T-helper 1 cell treated with Interleukin-12 subunit alpha and Interleukin-12 subunit beta and Interleukin-4 antibody, amounts not matched to agents 30 ng/mL and 1 ng/mL, for 36 hours (primary cell): ENCODE data around the gene NAV2. TPM values are rescaled to one million over a fixed set of nuclear protein-coding genes. Genes with fewer than 3 reads are reported as not detected.

ENCODE experiments used
- intact Hi-C: fragments of 100-400 bp; cut with micrococcal nuclease; formaldehyde crosslinking; loops from one replicate; pipeline ENCODE4 v1.15.1; 2024
- total RNA-seq: library from RNA; stranded (reverse); gene quantifications from 2 replicates; pipeline ENCODE4 v1.2.3, GENCODE V29; 2022

The NAV2 gene
- total RNA-seq, 1 donor from 2014 or later = 0.29 TPM

DNA sequence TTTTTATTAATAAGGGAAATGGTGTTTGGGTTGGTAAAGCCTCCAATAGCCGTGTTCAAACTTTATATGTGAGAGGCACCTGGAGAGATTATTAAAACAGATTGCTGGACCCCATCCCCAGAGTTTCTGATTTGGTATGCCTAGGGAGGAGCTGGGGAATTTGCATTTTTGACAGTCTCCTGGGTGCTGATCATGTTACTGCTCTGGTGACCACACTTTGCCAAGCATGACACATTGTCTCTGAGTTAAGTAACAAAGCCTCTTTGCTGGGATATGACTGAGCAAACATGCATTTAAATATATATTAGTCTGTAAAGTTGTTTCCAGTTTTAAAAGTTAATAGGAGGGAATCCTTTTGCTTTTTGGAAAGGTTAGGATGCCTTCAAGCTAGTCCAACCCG lies 140.4 kb downstream of the NAV2 start:
- intact Hi-C loops = no loop called here

DNA sequence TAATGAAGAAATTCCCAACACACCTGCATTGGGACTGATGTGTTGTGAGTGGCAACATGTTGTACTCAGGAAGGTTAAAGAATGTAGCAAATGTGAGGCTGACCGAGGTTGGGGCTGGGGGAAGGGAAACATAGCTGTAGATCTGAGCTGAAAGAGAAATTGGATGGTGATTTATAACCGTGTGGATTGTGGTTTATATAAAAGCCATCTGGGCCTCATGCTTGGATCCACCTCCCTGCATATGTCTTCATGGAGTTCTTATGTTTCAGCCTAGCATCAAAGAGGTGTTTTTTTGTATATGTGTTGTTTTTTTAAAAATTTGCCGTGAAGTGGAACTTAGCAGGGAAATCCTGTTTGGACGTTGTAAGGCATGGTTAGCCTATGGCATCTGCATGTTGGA lies 141.3 kb downstream of the NAV2 start:
- intact Hi-C loops = no loop called here

DNA sequence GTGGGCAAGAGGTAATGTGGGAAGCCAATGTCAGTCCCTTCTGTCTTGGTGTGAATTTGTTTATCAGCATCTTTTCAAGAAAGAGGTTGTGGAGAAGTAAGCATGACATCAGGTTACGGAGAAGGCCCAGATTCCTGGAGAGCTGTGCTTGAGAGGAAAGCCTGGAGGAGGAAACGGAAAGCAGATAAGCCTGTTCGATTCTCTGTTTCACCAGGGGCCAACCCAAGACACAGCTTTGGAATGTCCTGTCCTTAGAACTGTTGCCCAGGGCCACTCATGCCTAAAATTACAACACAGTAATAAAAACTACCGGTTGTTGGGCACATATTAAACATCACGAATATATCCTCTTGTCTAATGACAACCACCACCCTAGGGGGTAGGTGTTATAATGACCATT lies 148.5 kb downstream of the NAV2 start:
- intact Hi-C loops = no loop called here

DNA sequence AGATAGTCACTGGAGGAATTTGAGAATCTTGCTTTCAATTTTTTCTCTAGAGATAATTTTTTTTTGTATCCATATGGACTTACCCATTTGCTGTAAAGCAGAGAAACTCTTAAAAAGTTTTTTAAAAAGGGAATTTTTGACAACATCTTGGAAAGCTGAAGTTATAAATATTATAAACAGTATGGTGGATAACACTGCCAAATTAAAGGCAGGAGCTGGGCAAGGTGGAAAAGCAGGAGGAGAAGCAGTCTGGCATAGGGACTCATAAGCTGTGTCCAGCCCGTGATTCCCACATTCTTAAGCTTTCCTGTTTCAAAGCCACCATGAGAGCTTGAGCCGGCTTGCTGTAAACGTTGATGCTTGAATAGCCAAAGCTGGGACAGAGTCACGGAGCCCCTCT lies 149.5 kb downstream of the NAV2 start:
- intact Hi-C loops = no loop called here

DNA sequence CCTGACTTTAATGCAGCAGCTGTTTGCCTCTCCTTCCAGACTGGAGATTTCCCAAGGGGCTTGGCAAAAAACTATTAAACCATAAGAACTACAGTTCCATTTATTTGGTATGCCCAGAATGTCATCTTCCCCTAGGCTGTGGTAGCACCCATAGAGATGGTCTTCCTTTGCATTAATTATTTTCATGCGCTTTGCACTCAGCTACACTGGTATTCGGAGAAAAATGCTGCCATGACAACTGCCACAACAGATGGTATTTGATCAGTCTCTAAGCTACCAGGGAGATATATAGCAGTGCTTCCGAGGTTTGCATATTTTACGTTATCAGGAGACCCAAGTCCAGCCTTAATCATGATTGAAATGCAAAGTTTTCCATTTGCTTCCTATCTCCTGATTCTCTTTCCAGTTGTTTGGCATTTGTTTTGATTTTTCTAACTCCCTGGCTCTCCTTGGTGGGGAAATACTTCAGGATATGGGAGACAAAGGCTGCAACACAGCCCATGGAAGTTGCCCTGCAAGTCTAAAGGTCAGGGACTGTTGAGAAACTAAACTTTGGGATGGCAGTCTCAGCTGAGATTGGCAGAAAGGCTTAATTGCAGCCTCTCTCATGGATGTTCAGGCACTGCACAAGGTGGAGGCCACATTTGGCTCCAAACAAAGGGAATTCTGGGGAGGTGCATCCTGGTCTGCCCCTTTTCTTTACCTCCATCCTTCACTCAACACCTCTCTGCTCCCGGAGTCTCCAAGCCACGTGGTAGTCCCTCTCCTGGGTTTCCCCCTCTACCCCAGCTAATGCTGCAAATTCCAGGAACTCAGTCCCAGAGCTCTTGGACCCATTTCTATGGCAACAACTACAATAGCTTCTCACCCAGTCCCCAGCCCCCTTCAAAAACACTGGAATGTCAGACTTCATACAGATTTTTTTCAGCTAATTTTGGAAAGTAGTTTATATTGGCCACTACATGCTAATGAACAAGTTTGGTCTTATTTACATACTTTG lies 151.8 kb downstream of the NAV2 start:
- intact Hi-C loops = no loop called here

DNA sequence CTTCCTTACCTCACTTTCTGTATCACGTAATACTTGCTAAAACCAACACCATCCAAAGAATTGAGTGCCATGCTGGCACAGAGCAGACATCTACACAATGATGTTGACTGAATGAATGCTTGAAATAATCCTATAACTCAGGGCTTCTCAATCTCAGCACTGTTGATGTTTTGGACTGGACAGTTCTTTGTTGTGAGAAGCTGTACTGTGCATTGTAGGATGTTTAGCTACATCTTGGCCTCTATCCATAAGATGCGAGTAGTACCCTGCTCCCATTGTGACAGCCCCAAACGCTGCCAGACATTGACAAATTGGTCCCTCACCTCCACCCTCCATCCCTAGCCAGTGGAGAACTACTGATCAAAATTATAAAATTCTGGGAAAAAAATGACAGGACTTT lies 153.4 kb downstream of the NAV2 start:
- intact Hi-C loops = no loop called here

DNA sequence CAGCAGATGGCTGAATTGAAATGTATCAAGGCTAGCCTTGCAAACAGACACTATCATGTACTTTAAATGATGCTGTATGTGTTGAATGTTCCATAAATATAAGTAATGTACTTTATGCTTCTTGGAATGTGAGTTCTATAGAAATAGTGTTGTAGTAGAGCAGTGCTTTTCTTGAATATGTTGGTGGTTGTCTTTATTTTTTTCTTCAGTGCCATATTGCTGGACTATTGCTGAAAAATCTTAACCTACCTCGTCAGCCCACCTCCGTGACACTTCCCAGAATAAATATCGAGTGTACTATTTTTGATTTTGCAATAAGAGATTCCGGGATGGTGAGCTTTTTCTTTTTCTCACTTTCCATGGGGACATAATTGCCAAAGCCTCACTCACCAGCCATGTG lies 153.9 kb downstream of the NAV2 start:
- intact Hi-C loops = no loop called here

DNA sequence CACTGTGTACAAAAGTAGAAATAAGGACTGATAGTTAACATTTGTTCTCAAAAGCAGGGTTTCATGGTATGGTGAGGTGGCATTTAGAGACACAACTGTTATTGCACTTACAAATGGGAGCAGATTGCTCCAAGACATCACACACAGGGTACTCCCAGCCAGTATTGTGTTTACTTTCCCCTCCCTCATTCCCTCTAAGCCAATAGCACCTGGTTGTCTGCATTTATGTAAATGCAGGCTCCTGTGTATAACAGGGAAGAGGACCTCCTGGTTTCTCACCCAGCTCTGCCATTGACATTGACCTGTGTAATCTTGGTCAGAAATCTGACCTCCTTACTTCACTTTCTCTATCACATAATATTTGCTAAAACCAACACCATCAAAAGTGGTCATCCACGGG lies 154.4 kb downstream of the NAV2 start:
- intact Hi-C loops = no loop called here

DNA sequence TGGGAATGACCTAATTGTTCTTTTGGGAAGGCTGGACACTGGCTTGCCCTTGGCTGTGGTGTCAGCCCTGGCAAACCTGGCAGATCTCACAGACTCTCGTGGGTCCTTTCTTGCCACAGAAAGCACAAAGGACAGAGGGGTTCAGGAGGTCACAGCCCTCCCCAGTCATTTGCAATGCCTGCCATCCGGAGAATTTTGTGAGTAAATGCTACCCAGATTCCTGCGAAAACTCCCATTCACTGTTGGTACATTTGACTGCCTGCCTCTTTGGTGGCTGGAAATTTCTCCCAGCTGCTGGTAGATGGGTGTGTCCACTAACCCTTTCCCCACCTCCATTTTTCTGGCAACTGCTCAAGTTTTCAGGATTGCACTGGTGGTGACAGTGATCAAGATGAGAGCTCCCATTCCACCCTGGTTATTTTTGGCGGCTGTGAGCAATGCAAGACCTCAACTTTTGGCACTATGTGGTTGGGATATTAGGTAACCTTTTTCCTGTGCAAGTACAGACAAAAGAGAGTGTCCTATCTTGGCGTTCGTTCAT lies 155.7 kb downstream of the NAV2 start:
- intact Hi-C loops = no loop called here

DNA sequence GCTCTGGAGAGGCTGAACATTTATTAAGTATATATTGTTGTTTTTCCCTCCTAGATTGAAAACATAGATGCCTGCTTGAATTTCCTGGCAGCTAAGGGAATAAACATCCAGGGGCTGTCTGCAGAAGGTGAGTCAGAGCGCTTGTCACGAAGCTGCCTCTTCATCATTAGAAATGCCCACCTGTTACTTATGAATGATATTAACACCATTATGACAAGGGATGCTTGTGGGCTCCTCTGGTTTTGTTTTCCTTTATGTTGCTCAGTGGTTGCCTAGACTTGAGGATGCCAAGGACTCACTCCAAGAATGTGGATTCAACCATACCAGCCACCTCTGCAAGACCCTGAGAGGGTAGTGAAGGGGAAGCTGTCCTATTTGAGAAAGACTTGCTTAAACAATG lies 156.2 kb downstream of the NAV2 start:
- intact Hi-C loops = no loop called here

DNA sequence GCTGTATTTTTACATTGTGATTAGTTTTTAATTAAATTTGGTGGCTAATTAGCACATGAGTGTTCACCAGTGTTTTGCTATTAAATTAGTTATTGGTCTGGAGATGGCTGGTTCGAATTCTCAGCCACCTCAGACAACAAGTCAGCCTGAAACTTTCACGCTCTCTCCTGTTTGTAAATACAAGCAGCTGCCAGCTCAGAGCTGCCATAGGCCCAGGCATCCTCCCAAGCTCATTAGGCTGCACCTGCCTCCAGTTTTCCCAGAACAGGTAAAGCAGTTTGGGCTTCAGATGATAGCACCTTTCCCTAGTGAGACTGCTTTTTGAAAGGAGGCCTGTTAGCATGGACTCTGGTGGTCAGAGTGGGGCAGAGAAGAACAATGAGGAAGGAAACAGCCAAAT lies 156.8 kb downstream of the NAV2 start:
- intact Hi-C loops = no loop called here

DNA sequence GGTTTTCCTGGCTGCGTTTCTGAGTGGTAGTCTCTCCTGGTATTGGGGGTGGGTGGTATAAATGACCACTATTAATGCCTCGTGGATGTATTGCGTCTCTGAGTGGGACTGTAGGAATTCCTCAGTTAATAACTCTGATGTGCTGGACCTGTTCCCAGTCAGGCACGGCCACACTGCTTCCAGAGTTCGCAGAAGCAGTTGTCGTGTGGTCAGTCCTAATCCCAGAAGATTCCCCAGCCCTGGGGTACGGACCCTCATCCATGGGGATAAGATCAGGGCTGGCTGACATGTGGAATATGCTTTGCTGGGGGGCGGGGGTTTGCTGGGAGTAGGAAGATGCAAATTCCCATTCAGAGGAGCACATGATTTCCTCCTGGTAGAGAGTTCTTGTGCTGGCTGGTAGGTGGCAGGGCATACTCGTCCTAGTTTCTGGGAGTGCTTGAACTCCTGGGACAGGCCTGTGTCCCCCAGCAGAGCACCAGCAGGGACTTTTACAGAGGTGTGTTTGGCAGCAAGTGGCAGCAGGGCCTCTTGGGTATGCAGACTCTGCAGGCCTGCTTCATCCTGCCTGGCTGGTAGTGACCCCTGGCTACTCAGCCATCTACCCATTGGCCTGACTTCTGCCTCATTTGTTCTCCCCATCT lies 157.4 kb downstream of the NAV2 start:
- intact Hi-C loops = no loop called here

DNA sequence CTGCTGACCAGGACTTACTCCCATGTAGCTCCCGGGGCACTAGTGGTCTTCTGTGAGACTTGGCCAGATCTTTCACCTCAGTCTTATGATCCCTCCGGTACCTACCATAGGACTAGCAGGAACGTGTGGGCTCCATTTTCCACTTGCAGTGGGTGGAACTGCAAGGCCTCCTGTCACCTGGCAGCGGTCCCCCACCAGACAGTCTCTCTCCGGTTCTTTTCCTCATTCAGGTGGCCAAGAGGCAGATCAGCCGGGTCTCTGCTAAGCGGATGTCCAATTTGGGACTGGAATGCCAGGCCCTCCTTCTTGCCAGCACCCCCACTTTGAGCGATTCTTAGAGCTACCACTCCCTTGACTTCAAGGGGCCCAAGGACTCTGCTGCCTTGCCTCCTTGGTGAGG lies 158.9 kb downstream of the NAV2 start:
- intact Hi-C loops = no loop called here

DNA sequence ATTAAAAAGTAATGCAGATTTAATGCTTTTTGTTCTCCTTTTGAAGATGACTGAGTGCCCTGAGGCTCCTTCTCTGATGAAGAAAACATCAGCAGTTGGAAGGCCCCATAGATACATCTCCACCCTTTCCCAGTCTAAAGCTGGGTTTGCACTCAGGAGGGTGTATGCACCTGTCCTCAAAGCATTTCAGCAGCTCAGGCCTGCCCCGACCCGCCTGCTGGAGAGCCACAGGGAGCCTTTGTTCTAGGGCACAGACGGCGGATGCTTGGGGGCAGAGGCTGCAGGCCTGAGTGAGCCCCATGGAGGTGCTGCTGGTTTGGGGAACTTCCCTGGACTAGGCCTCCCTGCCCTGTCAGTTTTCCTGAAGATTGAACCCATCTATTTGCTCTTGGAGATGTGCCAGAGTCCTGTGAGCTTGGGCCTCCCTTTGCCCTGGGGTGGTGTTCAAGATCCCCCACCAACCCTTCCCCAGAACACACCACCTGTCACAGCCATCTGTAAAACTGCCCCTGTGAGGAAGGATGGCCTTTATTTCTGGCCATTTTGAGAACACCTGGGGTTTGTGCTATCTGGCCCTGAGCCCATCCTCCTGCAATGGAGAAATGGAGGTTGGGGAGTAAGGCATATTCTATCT lies 160.0 kb downstream of the NAV2 start:
- intact Hi-C loops = no loop called here

DNA sequence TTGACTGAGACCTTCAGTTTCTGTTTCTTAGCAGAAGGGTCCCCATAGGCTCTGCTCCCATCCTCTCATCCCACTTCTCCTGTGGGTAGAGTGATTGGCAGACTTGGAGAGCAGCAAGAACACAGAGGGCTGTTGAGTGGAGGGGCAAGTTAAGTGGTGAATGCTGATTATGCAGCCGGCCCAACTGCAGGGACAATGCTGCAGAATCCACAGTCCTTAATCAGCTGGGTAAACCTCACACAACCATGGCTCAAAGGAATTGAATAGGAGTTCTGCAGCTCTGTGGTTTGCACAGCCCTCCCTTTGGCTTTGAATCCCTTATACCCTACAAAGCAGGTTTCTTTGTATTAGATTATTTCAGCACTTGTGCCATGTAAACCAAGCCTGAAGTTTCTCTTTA lies 161.1 kb downstream of the NAV2 start:
- intact Hi-C loops = no loop called here

DNA sequence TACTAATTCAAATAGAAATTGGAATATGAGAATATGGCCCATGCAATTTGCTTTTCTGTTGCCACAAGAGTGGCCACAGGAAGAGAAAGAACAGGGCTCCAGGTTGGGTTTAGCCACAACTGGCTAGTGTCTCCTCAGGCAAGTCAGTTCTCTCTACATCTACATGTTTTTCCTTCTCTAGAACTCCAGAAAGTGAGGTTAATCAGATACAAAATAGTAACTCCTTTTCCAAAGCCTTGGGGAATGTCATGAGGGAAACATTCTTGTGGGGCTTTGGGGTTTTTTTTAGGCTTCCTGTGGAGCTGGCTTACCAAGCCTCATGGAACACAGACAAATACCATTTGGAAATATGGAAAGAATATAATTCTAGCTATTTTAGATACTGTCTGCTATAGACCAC lies 161.6 kb downstream of the NAV2 start:
- intact Hi-C loops = no loop called here

DNA sequence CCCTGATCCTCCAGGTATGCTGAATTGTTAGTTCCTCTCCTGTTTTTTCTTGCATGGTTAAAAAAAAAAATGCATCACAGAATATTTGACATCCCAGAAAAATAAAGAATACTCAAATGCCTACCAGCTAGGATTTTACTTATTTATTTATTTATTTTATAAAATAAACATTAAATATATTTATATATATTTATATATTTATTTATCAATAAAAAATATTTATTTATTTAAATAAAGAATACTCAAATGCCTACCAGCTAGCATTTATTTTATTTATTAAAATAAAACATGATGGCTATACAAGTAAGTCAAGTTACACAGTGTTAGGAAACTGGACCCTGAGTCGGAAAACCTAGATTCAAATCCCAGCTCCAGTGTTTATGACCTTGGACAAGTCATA lies 164.1 kb downstream of the NAV2 start:
- intact Hi-C loops = no loop called here

DNA sequence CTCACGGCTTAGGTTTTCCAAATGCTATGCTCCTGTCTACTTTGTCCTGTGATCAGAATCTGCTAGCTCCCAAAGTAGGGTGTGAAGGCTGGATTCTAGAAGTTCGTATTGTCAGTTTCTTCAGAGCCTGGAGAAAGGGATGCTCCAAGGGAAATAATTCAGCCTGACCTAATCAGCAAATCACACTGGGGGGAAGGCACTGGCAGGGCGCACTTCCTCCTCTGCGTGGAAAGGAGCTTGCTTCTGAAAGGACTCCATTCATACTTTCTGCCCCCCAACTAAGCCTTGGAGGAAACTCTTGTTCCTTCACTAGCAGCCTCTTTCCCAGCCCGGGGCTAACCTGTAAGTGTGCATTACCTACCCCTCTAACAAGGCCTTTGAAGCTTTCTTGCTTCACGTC lies 165.9 kb downstream of the NAV2 start:
- intact Hi-C loops = no loop called here

DNA sequence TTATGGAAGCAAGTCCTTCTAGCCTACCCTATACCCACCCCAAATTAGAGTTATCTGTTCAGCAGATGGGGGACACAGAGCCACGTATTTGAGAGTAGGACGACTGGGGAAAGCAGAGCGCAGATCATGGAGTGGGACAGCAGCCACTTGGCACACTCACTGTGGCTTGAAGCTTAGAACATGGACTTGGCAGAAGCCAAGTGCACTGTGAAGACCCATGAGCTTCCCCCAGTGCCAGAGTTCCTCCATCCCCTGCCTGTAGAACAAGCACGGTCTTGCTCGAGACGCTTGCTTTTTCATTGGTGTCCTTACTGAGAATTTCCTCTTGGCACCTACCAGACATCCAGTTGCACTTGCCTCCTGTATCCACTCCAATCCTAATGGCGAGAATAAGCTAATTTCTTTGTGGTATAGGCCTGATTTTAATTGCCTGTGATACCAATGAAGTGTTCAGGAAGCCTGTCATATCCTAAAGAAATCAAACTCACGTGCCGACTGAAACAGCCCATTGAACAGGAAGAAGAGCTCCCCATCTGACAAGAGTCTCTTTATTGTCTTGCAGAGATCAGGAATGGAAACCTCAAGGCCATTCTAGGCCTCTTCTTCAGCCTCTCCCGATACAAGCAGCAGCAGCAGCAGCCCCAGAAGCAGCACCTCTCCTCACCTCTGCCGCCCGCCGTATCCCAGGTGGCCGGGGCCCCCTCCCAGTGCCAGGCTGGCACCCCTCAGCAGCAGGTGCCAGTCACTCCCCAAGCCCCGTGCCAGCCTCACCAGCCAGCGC lies 166.9 kb downstream of the NAV2 start:
- intact Hi-C loops = no loop called here

DNA sequence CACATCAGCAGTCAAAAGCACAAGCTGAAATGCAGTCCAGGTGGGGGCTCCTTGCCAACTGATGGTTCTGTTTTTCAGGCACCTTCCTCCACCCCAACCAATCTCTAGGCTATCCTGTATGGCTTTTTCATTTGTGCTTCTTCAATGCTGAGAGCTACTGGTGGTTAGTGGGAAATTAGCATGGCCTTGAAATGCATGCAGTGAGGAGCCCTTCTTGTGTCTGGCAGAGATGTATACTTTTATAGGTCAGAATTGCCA lies 167.4 kb downstream of the NAV2 start:
- intact Hi-C loops = no loop called here

DNA sequence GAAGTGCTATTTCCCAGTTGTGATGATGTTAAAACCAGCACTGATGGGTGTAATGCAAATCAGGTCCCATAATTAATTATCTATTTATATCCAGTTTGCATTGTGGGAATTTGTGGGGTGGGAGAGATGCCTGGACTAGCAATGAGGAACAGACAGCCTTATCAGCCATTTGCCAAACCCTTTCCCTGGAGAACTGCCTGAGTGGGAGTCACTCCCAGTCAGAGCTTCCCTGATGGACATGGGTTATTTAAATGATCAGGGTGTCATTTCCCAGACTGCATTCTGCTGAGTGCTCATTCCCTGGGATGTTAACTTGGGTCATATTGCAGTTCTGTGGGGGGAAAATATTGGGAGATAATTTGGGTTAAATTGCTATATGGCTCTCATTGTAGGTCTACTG lies 168.5 kb downstream of the NAV2 start:
- intact Hi-C loops = no loop called here

DNA sequence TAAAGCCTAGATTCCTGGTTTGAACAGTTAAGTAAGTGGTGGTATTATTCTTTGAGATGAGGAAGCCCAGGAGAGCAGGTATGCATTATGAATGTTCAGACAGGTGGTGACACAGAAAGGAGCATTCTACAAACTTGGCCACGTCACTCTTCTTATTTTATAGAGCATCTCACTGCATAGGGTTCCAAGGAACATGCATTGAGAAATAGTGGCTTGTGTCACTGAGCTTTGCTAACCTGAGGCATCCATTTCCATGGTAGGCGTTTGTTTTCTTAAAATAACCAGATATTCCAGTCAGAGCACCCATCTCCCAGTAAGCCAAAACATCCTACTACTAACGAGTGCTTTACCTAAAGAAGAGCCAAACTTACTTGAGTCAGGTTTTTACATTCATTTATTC lies 169.7 kb downstream of the NAV2 start:
- intact Hi-C loops = no loop called here
